ENCODE results near the gene SDR9C7. TPM values are rescaled to one million over a fixed set of nuclear protein-coding genes. Genes with fewer than 3 reads are reported as not detected.

SDR9C7 gene
- total and polyA plus RNA-seq, 8 donors = not detected

DNA sequence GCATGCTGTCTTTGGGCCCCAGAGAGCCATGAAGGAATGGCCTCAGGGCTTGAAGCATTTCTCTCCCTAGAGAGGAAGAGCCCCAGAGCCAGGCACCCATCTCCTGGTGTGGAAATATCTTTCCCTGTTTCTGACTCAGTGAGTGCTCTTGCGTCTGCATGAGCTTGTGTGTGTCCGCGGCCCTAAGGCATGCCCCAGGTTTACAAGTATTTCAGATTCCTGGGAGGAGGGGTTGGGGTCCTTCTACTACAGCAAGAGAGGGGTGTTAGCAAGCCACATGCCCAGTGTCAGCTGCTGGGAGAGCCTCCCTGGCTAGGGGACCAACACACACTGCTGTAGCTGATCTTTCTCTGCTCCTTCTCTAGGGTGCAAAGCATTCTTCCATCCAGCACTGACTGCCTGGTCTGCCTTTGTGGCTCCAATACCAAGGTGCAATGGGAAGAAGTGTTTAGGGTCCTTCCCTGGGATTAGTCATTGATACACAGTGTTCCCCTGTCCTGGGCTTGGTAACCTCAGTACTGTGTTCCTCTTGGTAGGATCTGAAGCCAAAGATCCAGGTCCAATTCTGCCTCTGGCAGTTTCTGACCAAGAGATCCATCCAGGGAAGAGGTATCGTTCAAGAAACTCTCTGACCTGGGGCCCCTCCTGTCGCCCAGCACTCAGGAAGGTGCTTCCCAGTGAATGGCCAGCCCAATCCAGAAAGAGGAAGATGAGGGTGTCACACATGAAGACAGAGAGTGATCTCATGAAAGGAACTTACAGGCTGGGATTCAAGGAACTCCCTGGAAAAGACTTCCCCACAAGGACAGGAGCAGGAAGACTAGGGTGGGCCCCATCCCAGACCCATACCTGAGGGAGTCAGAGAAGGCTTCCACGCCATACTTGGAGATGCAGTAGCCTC is 20.1 kb upstream of the SDR9C7 start:
- DNase-seq = no peak
- Histone ChIP-seq H3K27me3 (no peaks in the 10 kb centered on the region), H3K4me1 (no peaks in the 10 kb centered on the region), H3K27ac (no peak overlapping the region), H3K9me3 (no peaks in the 10 kb centered on the region), H3K4me3 (no peak overlapping the region), H3K36me3 (no peaks in the 10 kb centered on the region)
- no peak for TF ChIP-seq CTCF (IDR thresholded peaks at IDR 0.05)
- WGBS, 2 donors = 90 to 93% methylated on average over 6 of the region's 6 CpGs
- no peak for FAIRE-seq
- intact Hi-C loops (cut with DNase I) = no loop called here
- ATAC-seq = no peak

- no peaks in the 10 kb centered on the region for H3K36me3 ChIP-seq
- H3K4me1 ChIP-seq = no peaks in the 10 kb centered on the region
- H3K4me3 ChIP-seq = no peak overlapping the region
- H3K9me3 ChIP-seq = no peaks in the 10 kb centered on the region
- H3K27me3 ChIP-seq = no peaks in the 10 kb centered on the region
- DNase-seq (no peak), ATAC-seq (no peak), FAIRE-seq (no peak)
- intact Hi-C loops (cut with DNase I) = no loop called here
- no peak overlapping the region for H3K27ac ChIP-seq
- 11 to 20% methylated on average over 1 of the region's 1 CpG for WGBS, 2 donors
- TF ChIP-seq CTCF (IDR thresholded peaks at IDR 0.05) = no peak
Measured at GRCh38 chr12:56953314-56953713, 19.1 kb upstream of the SDR9C7 start.

- DNase-seq = no peak
Measured at GRCh38 chr12:56951582-56952339, 17.6 kb upstream of the SDR9C7 start.

DNA sequence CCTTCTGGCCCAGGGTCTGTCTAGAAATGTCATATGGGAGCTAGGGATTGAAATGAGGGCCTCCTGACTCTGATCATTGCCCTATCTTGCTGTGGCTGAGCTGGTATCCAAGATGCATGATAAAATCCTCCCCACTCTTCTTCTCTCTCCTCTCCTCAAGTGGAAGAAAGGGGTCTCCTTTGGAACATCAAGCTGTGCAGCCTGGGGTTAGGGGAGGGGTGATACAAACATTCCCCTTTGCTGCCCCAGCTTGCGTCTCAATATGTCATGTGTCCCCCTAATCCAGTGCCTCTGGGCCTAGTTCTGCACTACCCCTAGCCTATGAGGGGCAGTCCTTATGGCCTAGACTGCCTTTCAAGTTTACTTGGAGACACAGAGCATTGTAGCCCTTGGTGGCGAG is 14.7 kb upstream of the SDR9C7 start:
- TF ChIP-seq CTCF (IDR thresholded peaks at IDR 0.05) = no peak
- ATAC-seq (no peak), DNase-seq (no peak), FAIRE-seq (no peak)
- intact Hi-C loops (cut with DNase I) = no loop called here
- Histone ChIP-seq H3K27me3 (no peaks in the 10 kb centered on the region), H3K4me1 (no peaks in the 10 kb centered on the region), H3K9me3 (no peaks in the 10 kb centered on the region), H3K4me3 (no peak overlapping the region), H3K27ac (no peak overlapping the region), H3K36me3 (no peaks in the 10 kb centered on the region)
- 92 to 94% methylated on average over 2 of the region's 2 CpGs for WGBS, 2 donors

More at GRCh38 chr12:56951582-56952339, 17.6 kb upstream of the SDR9C7 start:
- no peak for ATAC-seq
- intact Hi-C loops (cut with DNase I) = no loop called here
- no peak overlapping the region for H3K4me3 ChIP-seq
- 80 to 84% methylated on average over 11 of the region's 11 CpGs for WGBS, 2 donors
- no peaks in the 10 kb centered on the region for H3K9me3 ChIP-seq
- no peaks in the 10 kb centered on the region for H3K4me1 ChIP-seq
- no peak for FAIRE-seq
- H3K27ac ChIP-seq = no peak overlapping the region
- H3K36me3 ChIP-seq = no peaks in the 10 kb centered on the region
- no peak for TF ChIP-seq CTCF (IDR thresholded peaks at IDR 0.05)
- H3K27me3 ChIP-seq = no peaks in the 10 kb centered on the region

- FAIRE-seq = no peak
Measured at GRCh38 chr12:56948457-56948777, 14.2 kb upstream of the SDR9C7 start.

More at GRCh38 chr12:56948457-56948777, 14.2 kb upstream of the SDR9C7 start:
- no peaks in the 10 kb centered on the region for H3K36me3 ChIP-seq
- ATAC-seq = no peak
- TF ChIP-seq CTCF (IDR thresholded peaks at IDR 0.05) = no peak
- H3K9me3 ChIP-seq = no peaks in the 10 kb centered on the region
- intact Hi-C loops (cut with DNase I) = no loop called here
- no peak overlapping the region for H3K27ac ChIP-seq
- no peak for DNase-seq
- no peak overlapping the region for H3K4me3 ChIP-seq
- H3K4me1 ChIP-seq = no peaks in the 10 kb centered on the region
- H3K27me3 ChIP-seq = no peaks in the 10 kb centered on the region
